ENCODE results near the gene TNFAIP2.

DNA sequence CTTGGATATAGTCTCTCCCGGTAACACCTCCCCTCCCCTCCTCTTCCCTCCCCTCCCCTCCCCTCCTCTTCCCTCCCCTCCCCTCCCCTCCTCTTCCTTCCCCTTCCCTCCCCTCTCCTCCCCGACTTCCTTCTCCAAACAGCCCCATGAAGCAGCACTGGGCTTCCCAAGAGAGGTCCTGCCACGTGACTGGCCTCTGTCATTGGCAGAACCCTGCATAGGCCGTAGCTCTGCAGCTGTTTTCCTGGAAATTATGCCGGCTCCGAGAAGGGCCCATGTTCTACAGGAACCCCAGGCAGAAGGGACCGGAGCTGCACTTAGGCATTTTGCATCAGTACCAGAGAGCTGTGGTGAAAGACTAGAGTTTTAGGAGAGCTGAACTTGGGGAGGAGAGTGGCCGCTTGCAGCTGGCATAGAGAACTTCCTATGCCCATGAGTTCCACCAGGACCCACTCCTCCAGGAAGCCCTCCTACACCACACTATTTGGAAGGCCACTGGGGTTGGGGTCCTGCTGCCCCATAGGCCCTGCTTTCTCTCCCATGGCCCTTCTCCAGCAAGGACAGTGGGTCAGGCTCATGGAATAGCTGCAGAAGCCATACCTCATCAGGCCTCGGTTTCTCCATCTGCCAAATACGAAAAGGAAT is 5.1 kb upstream of the TNFAIP2 start:
- TF ChIP-seq, protein P1, sequence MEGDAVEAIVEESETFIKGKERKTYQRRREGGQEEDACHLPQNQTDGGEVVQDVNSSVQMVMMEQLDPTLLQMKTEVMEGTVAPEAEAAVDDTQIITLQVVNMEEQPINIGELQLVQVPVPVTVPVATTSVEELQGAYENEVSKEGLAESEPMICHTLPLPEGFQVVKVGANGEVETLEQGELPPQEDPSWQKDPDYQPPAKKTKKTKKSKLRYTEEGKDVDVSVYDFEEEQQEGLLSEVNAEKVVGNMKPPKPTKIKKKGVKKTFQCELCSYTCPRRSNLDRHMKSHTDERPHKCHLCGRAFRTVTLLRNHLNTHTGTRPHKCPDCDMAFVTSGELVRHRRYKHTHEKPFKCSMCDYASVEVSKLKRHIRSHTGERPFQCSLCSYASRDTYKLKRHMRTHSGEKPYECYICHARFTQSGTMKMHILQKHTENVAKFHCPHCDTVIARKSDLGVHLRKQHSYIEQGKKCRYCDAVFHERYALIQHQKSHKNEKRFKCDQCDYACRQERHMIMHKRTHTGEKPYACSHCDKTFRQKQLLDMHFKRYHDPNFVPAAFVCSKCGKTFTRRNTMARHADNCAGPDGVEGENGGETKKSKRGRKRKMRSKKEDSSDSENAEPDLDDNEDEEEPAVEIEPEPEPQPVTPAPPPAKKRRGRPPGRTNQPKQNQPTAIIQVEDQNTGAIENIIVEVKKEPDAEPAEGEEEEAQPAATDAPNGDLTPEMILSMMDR (conservative IDR thresholded peaks at IDR 0.05; ENCODE audit: low read depth, low read length), result no peak
- TF ChIP-seq EZH2 (IDR thresholded peaks at IDR 0.05; ENCODE audit: low read length, unreplicated experiment), result no peak

Measured in PC-3 (cell line).